Stimulated activated CD8-positive, alpha-beta memory T cell treated with anti-CD3 and anti-CD28 coated beads, Interleukin-2, amount 100 ng/mL, for 48 hours (primary cell): ENCODE measurements around the gene SH3BP5L.
A peak's percentile ranks its signal among the peaks of the same experiment; 100 is the strongest.

ENCODE experiments used
- DNase-seq, 2 donors: peaks; one replicate each; pipeline ENCODE4 v3.0.0-alpha.2; 2020; ENCODE audit warnings: low read depth in 2 of 2

SH3BP5L gene

DNA sequence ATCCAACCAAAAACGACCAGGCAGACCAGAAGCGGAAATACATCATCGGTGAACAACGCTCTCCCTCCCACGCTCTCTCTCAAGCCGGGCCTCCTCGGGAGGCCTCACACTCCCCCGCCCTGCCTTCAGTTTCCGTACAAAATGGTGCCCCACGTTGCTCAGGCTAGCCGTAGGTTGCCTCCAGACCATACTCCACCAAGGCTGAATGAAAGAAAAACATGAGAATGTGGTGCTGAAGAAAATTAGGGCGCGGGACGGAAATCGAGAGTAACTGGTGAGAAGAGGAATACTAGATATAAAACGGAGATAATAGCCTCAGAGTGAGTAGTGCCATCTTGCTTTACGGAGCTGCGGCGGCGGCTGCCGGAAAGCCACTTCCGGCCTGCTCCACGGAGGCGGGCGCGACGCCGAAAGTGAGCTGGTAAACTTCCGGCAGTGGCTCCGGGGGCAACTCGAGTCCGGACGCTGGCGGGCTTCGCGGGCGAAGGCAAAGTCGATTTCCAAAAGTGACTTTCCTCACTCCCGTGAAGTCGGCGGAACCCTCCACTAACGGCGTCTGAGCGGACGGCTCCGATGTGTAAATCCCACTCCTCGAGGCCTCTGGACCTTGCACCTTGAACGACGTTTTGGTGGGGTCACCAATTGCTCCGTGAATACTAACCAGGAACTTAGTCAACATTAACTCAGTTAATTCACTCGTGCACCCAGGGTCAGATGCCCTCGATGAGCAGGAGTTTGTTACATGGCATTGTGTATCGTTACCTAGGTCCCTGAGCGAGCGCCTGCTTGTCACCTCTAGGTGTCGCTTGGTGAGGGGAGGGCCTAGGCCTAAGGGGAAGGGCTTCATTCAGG is at the start of gene SH3BP5L:
Gene SH3BP5L (minus strand): TSS at position 7 of the 852 bp plus-strand sequence. CDS start 980 bp downstream, outside the sequence.
- DNase-seq = peak; percentile 80 to 84

GRCh38 chr1:248873993-248874533 is 48.3 kb upstream of the SH3BP5L start:
- DNase-seq = peak; percentile 63 to 76

- DNase-seq = peak; percentile 83 to 95
These were observed 47.8 kb upstream of the SH3BP5L start for GRCh38 chr1:248873409-248873992.

DNA sequence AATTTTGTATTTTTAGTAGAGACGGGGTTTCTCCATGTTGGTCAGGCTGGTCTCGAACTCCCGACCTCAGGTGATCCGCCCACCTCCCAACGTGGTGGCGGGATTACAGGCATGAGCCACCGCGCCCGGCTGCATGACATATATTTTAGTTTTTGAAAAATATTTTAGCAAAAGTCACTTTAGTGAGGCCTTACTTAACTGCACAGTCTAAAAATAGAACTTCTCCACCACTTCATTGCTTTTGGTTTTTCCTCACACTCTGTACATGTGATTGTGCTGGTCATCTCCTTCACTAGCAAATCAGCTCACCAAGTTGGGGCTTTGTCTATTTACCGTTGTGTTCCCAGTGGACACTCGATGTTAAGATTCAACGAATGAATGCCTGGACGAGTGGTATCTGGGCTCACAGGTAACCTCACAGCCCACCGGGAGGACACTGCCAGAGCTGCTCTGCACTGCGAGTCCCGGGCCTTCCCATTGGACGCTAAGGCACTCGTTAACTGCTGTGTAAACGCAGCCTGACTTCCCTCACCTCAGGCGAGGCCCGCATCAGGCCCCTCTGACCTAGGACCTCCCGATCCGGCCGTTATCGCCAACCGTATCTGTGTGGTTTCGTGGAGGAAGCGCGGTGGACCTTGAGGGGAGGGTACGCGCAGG is 47.2 kb upstream of the SH3BP5L start:
- peak in 1 of 2 donors; percentile 45 for DNase-seq

DNA sequence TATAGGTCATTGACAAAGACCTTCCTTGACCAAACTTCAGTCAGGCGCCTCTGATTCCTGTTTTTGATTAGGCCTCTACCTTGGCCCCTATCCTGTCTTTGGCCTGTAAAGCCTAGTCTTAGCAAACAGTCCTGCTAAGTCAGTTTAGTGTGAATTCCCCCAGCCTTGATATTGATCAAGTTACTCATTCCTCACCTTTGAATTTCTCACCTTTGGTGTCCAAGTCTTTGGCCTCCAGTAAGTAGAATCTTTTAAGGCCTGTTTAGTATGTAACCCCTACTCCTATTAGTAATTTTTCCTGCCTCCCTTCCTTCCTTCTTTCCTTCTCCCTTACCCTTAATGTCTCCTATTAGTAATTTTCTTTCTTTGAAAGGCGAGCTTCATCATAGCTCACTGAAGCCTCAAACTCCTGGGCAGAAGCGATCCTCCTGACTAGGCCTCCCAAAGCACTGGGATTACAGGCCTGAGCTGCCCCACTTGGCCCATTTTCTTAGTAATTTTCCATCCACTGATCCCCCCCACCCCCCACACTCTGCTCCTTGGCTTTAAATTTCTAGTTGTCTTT is 46.2 kb upstream of the SH3BP5L start:
- DNase-seq = no peak

DNA sequence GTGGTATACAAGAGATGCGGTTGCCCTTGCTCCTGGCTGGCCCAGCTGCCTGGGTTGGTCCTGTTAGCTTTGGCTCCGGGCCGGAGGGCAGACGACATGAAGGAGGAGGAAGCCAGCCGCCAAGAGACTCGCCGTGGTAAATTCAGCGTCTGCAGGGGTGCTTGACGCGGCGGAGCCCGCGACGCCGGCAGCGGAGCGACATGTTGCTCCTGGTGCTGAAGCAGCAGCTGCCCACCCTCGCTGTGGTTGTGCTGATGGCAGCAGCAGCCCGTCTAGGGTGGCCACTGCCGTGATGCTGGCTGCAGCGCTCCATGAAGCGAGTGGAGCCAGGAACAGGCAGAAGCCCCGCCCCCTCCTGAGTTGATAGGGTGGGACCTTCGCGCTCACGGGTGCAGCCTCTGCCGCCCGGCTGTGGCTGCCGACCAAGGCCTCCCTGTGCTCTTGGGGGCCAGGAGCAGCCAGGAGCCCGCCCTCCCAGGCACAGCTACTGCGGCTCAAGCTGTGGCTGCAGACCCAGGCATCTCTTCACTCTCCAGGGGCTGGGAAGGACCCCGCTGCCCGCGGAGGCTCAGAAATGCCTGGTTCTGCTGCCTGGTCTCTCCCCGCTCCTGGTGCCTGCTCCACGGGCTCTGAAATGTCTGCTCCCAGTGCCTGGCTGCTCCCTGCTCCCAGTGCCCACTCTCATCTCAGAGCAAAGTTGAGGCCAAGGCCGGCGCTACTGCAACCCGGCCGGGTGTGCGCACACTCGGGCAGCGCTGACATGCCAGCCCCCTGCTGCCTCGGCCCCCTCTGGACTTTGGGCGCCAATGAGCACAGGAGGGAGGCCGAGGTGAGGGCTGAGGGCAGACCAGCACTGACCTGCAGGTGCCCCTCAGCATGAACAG is 37.5 kb upstream of the SH3BP5L start:
- DNase-seq = peak; percentile 77 to 78

DNA sequence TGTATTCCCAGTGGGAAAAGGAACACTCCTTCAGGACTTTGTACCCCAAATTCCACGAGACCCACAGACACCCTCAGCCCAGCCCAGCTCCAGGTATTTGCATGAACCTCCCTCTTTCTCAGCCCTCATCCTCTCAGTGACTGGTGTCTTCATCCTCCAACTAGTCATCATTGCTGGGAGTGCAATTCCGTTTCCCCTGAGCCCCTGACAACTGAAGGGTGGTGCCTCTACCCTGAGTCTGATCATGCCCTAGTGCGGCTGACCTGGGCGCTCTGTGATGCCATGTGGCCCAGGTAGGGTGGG is 36.9 kb upstream of the SH3BP5L start:
- DNase-seq = no peak

DNA sequence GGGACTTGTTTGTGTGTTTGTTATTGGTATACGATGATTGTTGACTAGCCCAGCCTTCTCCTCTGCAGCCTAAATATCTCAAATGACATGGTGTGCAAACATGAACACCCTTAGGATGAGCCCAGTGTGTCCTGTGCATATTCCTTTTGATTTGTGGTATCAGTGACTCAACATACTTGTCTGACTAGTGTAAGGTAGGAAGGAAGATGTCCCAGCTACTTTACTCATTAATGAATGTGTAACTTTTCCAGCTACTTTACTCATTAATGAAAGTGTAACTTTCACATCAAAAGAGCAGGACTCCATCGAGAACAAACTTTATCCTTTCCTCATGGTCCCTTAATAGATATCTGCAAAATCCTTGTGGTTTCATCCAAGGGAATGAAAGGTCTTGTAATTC is 35.9 kb upstream of the SH3BP5L start:
- DNase-seq = no peak

GRCh38 chr1:248860007-248860406 is 34.3 kb upstream of the SH3BP5L start:
- no peak for DNase-seq

- DNase-seq = peak; percentile 95
These were observed 33.5 kb upstream of the SH3BP5L start, which contains the start of gene ZNF692 for GRCh38 chr1:248858891-248859889. TSS of gene ZNF692 (minus strand) at chr1:248859085. CDS start at chr1:248858309, 776 bp downstream.

- DNase-seq = no peak
These were observed 32.6 kb upstream of the SH3BP5L start for GRCh38 chr1:248858096-248858890.

DNA sequence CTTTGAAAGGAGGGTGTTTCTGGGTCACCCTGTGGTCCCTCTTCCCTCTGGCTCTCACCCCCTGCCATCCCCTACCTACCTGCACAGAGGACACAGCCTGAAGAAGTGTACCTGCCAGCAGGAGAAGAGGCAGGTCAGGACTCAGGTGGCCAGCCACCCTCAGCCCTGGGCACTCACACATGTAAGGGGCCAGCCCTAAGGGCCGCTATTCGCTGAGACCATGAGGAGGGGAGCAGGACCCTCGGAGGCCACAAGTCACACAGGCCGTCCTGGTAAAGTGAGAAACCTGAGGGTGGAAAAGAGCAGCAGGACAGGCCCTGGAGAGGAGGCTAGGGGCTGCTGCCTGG is 32.0 kb upstream of the SH3BP5L start:
- DNase-seq = no peak

GRCh38 chr1:248857201-248857600 is 31.5 kb upstream of the SH3BP5L start:
- no peak for DNase-seq

DNA sequence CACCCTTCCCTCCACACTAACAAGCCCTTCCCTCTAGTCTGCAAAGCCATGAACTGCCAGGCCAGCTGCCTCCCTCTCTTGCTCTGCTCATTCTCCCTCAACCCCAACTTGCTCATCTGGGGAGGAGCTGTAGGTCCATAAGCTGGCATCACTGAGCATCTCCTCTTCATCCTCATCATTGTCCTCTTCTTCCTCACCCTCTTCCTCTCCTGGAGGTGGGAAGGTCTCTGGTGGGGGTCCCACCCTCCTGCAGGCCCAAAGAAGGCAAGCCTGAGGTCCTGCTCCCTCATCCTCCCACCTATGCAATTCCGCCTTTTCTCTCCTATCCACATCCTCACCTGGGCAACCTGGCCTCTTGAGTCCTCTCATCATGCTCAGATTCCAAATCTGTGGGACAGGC is 30.5 kb upstream of the SH3BP5L start:
- DNase-seq = no peak

DNA sequence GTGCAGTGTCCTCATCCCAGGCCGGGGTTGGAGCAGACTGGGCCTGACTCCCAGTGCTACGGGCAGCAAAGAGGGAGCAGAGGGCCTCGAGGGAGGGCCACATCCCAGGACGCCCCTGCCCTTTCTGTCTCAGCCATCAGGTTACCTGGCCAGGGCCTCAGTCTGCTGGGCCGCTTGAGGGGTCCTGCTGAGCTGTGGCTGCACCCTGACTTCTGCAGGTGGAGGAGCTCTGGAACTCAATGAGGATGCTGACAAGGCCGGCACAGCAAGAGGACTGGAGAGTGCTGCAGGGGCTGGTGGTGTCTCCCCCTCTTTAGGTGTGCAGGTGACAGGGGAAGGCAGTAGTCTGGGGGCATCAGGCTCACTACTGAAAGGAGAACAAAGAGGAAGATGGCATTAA is 29.9 kb upstream of the SH3BP5L start:
- DNase-seq = no peak

DNA sequence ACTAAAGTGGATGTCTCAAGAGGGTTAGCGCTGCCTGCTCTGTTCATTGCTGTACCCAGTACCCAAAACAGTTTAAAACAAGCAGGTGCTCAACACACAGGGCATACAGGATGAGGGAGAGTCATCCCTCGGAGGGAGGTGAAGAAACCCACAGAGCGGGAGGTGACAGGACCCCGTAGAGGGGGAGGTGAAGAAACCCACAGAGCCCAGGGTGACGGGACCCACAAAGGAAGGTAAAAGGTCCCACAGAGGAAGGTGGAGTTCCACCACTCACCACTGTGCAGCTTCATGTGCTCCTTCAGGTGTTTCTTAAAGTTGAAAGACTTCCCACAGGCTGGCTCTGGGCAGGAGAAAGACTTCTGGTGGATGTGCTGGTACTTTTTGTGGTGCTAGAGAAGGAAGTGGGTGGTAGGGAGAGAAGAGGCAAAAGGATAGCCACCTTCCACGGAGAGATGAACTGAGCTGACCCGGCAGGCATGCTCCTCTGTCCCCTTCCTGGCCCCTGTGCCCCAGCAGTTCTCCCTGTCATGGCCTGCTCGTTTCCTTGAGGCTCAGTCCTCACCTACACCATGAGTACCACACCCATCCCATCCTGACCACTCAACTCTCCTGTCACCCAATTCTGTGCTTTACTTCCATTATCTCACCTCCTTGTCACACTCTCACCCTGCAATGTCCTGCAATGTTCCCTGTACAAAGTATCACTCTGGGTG is 28.1 kb upstream of the SH3BP5L start:
- DNase-seq = peak in 1 of 2 donors; percentile 23

GRCh38 chr1:248852481-248853405 is 27.0 kb upstream of the SH3BP5L start:
- no peak for DNase-seq
